H1 (cell line): ENCODE data around the gene NPR2. TPM values are rescaled to one million over a fixed set of nuclear protein-coding genes. Genes with fewer than 3 reads are reported as not detected.

ENCODE experiments used
- CTCF ChIA-PET: fragments of 300-600 bp; sonication (Branson Sonifier 250); formaldehyde crosslinking; loops from one replicate; lab custom pipeline; 2021; ENCODE audit not compliant: partially characterized antibody; lab: Charles Lee
- POLR2A ChIA-PET: fragments of 300-600 bp; sonication (Branson Sonifier 250); formaldehyde crosslinking; loops from one replicate; lab custom pipeline; 2021; ENCODE audit warnings: inconsistent platforms; ENCODE audit not compliant: partially characterized antibody; lab: Charles Lee
- DNase-seq, 2 experiments: peaks; one replicate each; pipeline versions ENCODE4 v3.0.0 to v3.0.0-alpha.2; 2010 to 2022; ENCODE audit warnings: low spot score in 2 of 2, low read depth in 1 of 2, mixed read lengths in 1 of 2
- FAIRE-seq: peaks from 2 replicates; lab custom pipeline; 2011; peaks lifted over from hg19 to GRCh38; lab: Jason Lieb, UNC
- H2AFZ ChIP-seq: 2 replicates; pipeline ENCODE4 v1.8.1; 2012; ENCODE audit warnings: low read length, inconsistent platforms
- H2AK5ac ChIP-seq: 2 replicates; pipeline ENCODE4 v1.6.1; 2013; ENCODE audit warnings: low read depth, low read length
- H2BK120ac ChIP-seq: replicated peaks from 2 replicates; pipeline ENCODE3; 2013; ENCODE audit warnings: low read depth, low read length, inconsistent platforms
- H2BK12ac ChIP-seq: 2 replicates; pipeline ENCODE4 v1.6.1; 2013; ENCODE audit warnings: low read depth, low read length
- H2BK15ac ChIP-seq: 2 replicates; pipeline ENCODE4 v1.6.1; 2013; ENCODE audit warnings: low read length
- H2BK20ac ChIP-seq: 2 replicates; pipeline ENCODE4 v1.6.1; 2013; ENCODE audit warnings: low read length
- H2BK5ac ChIP-seq: 2 replicates; pipeline ENCODE4 v1.6.1; 2013; ENCODE audit warnings: low read depth, low read length
- H3K14ac ChIP-seq: 2 replicates; pipeline ENCODE4 v1.6.1; 2013; ENCODE audit warnings: inconsistent platforms; ENCODE audit not compliant: insufficient read length
- H3K18ac ChIP-seq: 2 replicates; pipeline ENCODE4 v1.6.1; 2013; ENCODE audit warnings: low read length; ENCODE audit errors: extremely low read depth
- H3K23ac ChIP-seq: 2 replicates; pipeline ENCODE4 v1.6.1; 2013; ENCODE audit warnings: inconsistent platforms; ENCODE audit not compliant: insufficient read length
- H3K23me2 ChIP-seq: 2 replicates; pipeline ENCODE4 v1.6.1; 2013; ENCODE audit warnings: low read depth, low read length
- H3K27ac ChIP-seq: 2 replicates; pipeline ENCODE4 v1.6.1; 2011; ENCODE audit warnings: low read depth, low read length, inconsistent platforms
- H3K27me3 ChIP-seq, 4 experiments: replicated peaks in 1 of 4; 1 replicate in 1 of 4; 2 replicates in 3 of 4; pipeline versions ENCODE4 v1.6.1 to v1.8.1; 2011 to 2013; ENCODE audit warnings: low read length in 3 of 4, mild to moderate bottlenecking in 3 of 4, inconsistent platforms in 2 of 4, mixed read lengths in 2 of 4, moderate library complexity in 1 of 4; ENCODE audit not compliant: control insufficient read depth in 3 of 4, insufficient read depth in 3 of 4; ENCODE audit errors: extremely low read depth in 1 of 4
- H3K36me3 ChIP-seq, 4 experiments: 2 replicates each; pipeline versions ENCODE4 v1.6.1 to v1.8.1; 2011 to 2013; ENCODE audit warnings: mild to moderate bottlenecking in 4 of 4, low read length in 3 of 4, moderate library complexity in 2 of 4, control low read depth in 1 of 4, inconsistent platforms in 1 of 4; ENCODE audit not compliant: insufficient read depth in 4 of 4, control insufficient read depth in 2 of 4
- H3K4ac ChIP-seq: replicated peaks from 2 replicates; pipeline ENCODE3; 2013; ENCODE audit warnings: low read length, low read depth, mixed read lengths, inconsistent platforms; ENCODE audit not compliant: insufficient read length
- H3K4me1 ChIP-seq, 4 experiments: replicated peaks in 1 of 4; 1 replicate in 1 of 4; 2 replicates in 3 of 4; pipeline versions ENCODE4 v1.6.1 to v1.8.1; 2011 to 2013; ENCODE audit warnings: low read length in 3 of 4, inconsistent platforms in 2 of 4, mixed read lengths in 1 of 4; ENCODE audit not compliant: insufficient read depth in 4 of 4, control insufficient read depth in 3 of 4
- H3K4me2 ChIP-seq, 2 experiments: 2 replicates each; pipeline versions ENCODE4 v1.6.1 to v1.8.1; 2011 to 2013; ENCODE audit warnings: low read depth in 2 of 2, low read length in 2 of 2, control low read depth in 1 of 2, inconsistent platforms in 1 of 2, mild to moderate bottlenecking in 1 of 2; ENCODE audit not compliant: insufficient read depth in 1 of 2
- H3K4me3 ChIP-seq, 4 experiments: fragments of 200-600, 300-600 bp in 1 of 4; sonication (generic), shearing (Covaris generic), sonication (Bioruptor Twin) in 1 of 4; 2 replicates each; pipeline versions ENCODE4 v1.5.1 to v1.8.1; 2011 to 2016; ENCODE audit warnings: low read length in 4 of 4, low read depth in 3 of 4, control low read depth in 2 of 4, inconsistent platforms in 2 of 4, mild to moderate bottlenecking in 2 of 4, mixed read lengths in 1 of 4, moderate library complexity in 1 of 4; ENCODE audit not compliant: insufficient read depth in 2 of 4; ENCODE audit errors: extremely low read depth in 1 of 4
- H3K56ac ChIP-seq: replicated peaks from 2 replicates; pipeline ENCODE3; 2013; ENCODE audit warnings: low read depth, mild to moderate bottlenecking, mixed read lengths, low read length, inconsistent platforms; ENCODE audit not compliant: insufficient read length
- H3K79me1 ChIP-seq: 2 replicates; pipeline ENCODE4 v1.6.1; 2013; ENCODE audit warnings: low read depth, low read length, control low read depth
- H3K79me2 ChIP-seq, 2 experiments: 2 replicates each; pipeline versions ENCODE4 v1.6.1 to v1.8.1; 2012 to 2013; ENCODE audit warnings: low read length in 2 of 2, mild to moderate bottlenecking in 2 of 2, inconsistent platforms in 1 of 2; ENCODE audit not compliant: insufficient read depth in 2 of 2, control insufficient read depth in 1 of 2
- H3K9ac ChIP-seq, 4 experiments: replicated peaks in 1 of 4; 1 replicate in 1 of 4; 2 replicates in 3 of 4; pipeline versions ENCODE4 v1.6.1 to v1.8.1; 2011 to 2013; ENCODE audit warnings: low read depth in 3 of 4, low read length in 3 of 4, control low read depth in 2 of 4, mild to moderate bottlenecking in 2 of 4, moderate library complexity in 2 of 4, inconsistent platforms in 1 of 4; ENCODE audit errors: extremely low read depth in 1 of 4
- H3K9me3 ChIP-seq, 2 experiments: 2 replicates each; pipeline versions ENCODE4 v1.6.1 to v1.8.1; 2012 to 2013; ENCODE audit warnings: mild to moderate bottlenecking in 2 of 2, moderate library complexity in 2 of 2, control low read depth in 1 of 2, inconsistent platforms in 1 of 2, low read depth in 1 of 2, low read length in 1 of 2, mixed read lengths in 1 of 2; ENCODE audit not compliant: insufficient read depth in 2 of 2
- H4K20me1 ChIP-seq, 2 experiments: replicated peaks in 1 of 2; 2 replicates each; pipeline versions ENCODE3 to v1.8.1; 2011 to 2013; ENCODE audit warnings: inconsistent platforms in 2 of 2, low read length in 2 of 2, mild to moderate bottlenecking in 1 of 2; ENCODE audit not compliant: insufficient read depth in 2 of 2, control insufficient read depth in 1 of 2
- H4K5ac ChIP-seq: 2 replicates; pipeline ENCODE4 v1.6.1; 2013; ENCODE audit warnings: low read length, low read depth, mixed read lengths, inconsistent platforms; ENCODE audit not compliant: insufficient read length
- H4K8ac ChIP-seq: 2 replicates; pipeline ENCODE4 v1.8.0; 2013; ENCODE audit warnings: mild to moderate bottlenecking, moderate library complexity, low read length, inconsistent platforms; ENCODE audit not compliant: insufficient read depth; ENCODE audit errors: extremely low read depth
- H4K91ac ChIP-seq: replicated peaks from 2 replicates; pipeline ENCODE3; 2013; ENCODE audit warnings: low read length, mixed read lengths, inconsistent platforms; ENCODE audit not compliant: insufficient read length
- BACH1 ChIP-seq: IDR thresholded peaks from 2 replicates; pipeline ENCODE4 v1.6.1; 2012; ENCODE audit warnings: low read length, improper control_type of control experiment
- BCL11A ChIP-seq, 2 experiments: IDR thresholded peaks; one replicate each; pipeline ENCODE4 v1.6.1; 2011; ENCODE audit warnings: low read depth in 2 of 2, low read length in 2 of 2, mild to moderate bottlenecking in 2 of 2
- KDM1A ChIP-seq: fragments of 200-600, 300-600 bp; sonication (generic); IDR thresholded peaks from 2 replicates; pipeline ENCODE4 v1.7.1; 2016; ENCODE audit warnings: mild to moderate bottlenecking, low read length, borderline replicate concordance
- KDM4A ChIP-seq: IDR thresholded peaks from one replicate; pipeline ENCODE4 v1.7.1; 2012; ENCODE audit warnings: low read depth, mild to moderate bottlenecking, moderate library complexity, low read length, inconsistent platforms; ENCODE audit not compliant: severe bottlenecking
- MAFK ChIP-seq: IDR thresholded peaks from 2 replicates; pipeline ENCODE4 v1.6.1; 2012; ENCODE audit warnings: low read depth, mild to moderate bottlenecking, improper control_type of control experiment, low read length
- NANOG ChIP-seq: IDR thresholded peaks from 2 replicates; pipeline ENCODE4 v1.6.1; 2011; ENCODE audit warnings: low read length, low read depth, mild to moderate bottlenecking, inconsistent platforms; ENCODE audit not compliant: insufficient read depth, poor library complexity, severe bottlenecking
- POU5F1 ChIP-seq: IDR thresholded peaks from 2 replicates; pipeline ENCODE4 v1.6.1; 2011; ENCODE audit warnings: low read depth, mild to moderate bottlenecking, low read length, moderate library complexity
- SIN3A ChIP-seq, 2 experiments: IDR thresholded peaks in 1 of 2; conservative IDR thresholded peaks in 1 of 2; 2 replicates each; pipeline ENCODE4 v1.6.1; 2011 to 2012; ENCODE audit warnings: low read length in 2 of 2, improper control_type of control experiment in 1 of 2, low read depth in 1 of 2, mild to moderate bottlenecking in 1 of 2
- TAF1 ChIP-seq: IDR thresholded peaks from 2 replicates; pipeline ENCODE4 v1.6.1; 2011; ENCODE audit warnings: mild to moderate bottlenecking, low read depth, low read length
- TBP ChIP-seq: IDR thresholded peaks from 2 replicates; pipeline ENCODE4 v1.6.1; 2011; ENCODE audit warnings: low read depth, low read length, improper control_type of control experiment
- WGBS, 2 experiments: shearing (Covaris generic) in 1 of 2; methylation state at CpG; one replicate each; pipeline versions ENCODE4 v1.1.6 to v1.1.7; 2013 to 2015; ENCODE audit warnings: low lambda C conversion rate in 2 of 2, mixed read lengths in 2 of 2, inconsistent platforms in 1 of 2, low coverage in 1 of 2, missing lambda C conversion rate in 1 of 2; ENCODE audit not compliant: insufficient replicate concordance in 2 of 2, insufficient coverage in 1 of 2, insufficient read length in 1 of 2; ENCODE audit errors: extremely low coverage in 1 of 2, missing lambda C conversion rate in 1 of 2; 5-methylcytosine and 5-hydroxymethylcytosine counted together
- polyA plus RNA-seq, 7 experiments: library from polyadenylated mRNA; depleted of rRNA in 3 of 7; stranded (reverse) in 5 of 7; unstranded in 2 of 7; fragments of >200 nt in 5 of 7; fragments of 200-250 nt in 2 of 7; gene quantifications; 1 replicate in 5 of 7; 2 replicates in 1 of 7; 4 replicates in 1 of 7; pipeline versions ENCODE4 v1.2.1 to v1.2.3, GENCODE V29; 2011 to 2013; ENCODE audit warnings: missing spikeins in 2 of 7, mixed read lengths in 2 of 7
- total RNA-seq: library from RNA; stranded (reverse); fragmentation: NEBNext Ultra II Directional; extraction: Animal tissue kit (Norgen Biotek cat#: 25700); gene quantifications from 2 replicates; pipeline ENCODE4 v1.2.1, GENCODE V29; 2021

NPR2 gene
- total and polyA plus RNA-seq, 2 of the 8 experiments (the other 6 are each of a cell fraction or from before 2014, with no cell fraction given): 11.0 to 17.0 TPM

DNA sequence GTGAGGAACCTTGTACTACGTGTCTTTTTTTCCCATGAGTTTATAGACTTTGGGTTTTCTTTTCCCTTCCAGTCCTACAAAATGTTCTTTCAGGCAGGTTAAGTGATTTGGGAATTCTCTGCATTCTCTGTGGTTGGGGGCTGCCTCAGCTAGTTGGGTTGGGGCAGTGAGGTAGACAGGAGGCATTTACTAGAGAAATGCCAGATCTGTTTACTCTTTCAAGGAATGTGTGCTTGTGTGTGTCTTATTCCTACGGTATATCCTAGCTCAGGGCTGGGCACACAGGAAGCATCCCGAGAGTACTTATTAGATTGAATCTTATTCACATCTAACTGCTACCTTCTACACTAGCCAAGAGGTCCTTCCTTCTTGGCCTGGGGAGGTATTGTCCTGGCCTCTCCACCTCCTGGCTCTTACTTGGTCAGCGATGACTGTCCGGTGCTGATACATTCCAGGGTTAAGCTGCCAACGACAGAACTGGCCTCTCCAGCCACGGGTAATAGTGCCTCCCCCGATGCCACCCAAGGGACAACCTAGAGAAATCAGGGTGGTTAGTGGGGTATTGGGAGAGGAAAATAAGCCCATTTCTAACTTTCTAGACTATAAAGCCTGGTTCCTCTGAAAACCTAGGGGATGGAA is 47.4 kb upstream of the NPR2 start:
- Histone ChIP-seq H3K9me3 (no peaks in the 10 kb centered on the region), H3K27me3 (no peaks in the 10 kb centered on the region), H4K8ac (no peak overlapping the region), H4K20me1 (peaks cover 15 to 38% of the 10 kb centered on the region in 2 experiments), H2BK15ac (no peak overlapping the region), H3K23me2 (peaks cover 7% of the 10 kb centered on the region), H3K18ac (no peak overlapping the region), H4K5ac (no peak overlapping the region), H2AFZ (no peak overlapping the region), H3K23ac (no peak overlapping the region), H3K36me3 (peaks cover 17 to 54% (median 44%) of the 10 kb centered on the region in 4 experiments; a peak in 7 of 8 replicates)
- CTCF ChIA-PET: interaction anchor here (0.7 to 7.2 kb wide), 9 partner anchors 8 to 83 kb away, joined by 3 to 87 read pairs (median 4); partner anchors contain the start of genes CREB3 and TLN1
- FAIRE-seq: no peak
- TF ChIP-seq NANOG (no peak), TAF1 (no peak), KDM4A (no peak), SIN3A (conservative IDR thresholded peaks at IDR 0.05 in 1 of 2, IDR thresholded peaks at IDR 0.05 in 1 of 2; ENCODE audit: low read depth in 1 of 2, low read length in 2 of 2) (no peak), KDM1A (no peak), BACH1 (no peak), POU5F1 (no peak), MAFK (no peak), BCL11A (IDR thresholded peaks at IDR 0.05; ENCODE audit: low read depth in 2 of 2, low read length in 2 of 2) (no peak), TBP (no peak)
- TF ChIP-seq, all 59 proteins: peak for 0
- Histone ChIP-seq H3K27ac (no peak overlapping the region), H2BK12ac (no peak overlapping the region), H3K14ac (no peak overlapping the region), H2AK5ac (no peak overlapping the region), H3K4ac (no peak overlapping the region), H2BK120ac (no peak overlapping the region), H3K4me1 (peaks cover 0 to 13% (median 3%) of the 10 kb centered on the region in 4 experiments; a peak in 4 of 7 replicates), H4K91ac (no peak overlapping the region), H2BK20ac (no peak overlapping the region), H3K9ac (no peak overlapping the region), H3K79me1 (peaks cover 11% of the 10 kb centered on the region; the same call in 1 of the 2 replicates), H3K4me2 (no peak overlapping the region), H3K56ac (no peak overlapping the region), H3K4me3 (no peak overlapping the region), H2BK5ac (no peak overlapping the region), H3K79me2 (peaks cover 21 to 39% of the 10 kb centered on the region in 2 experiments)
- no peak for DNase-seq
- POLR2A ChIA-PET: interaction anchor here (0.9 to 7.0 kb wide), 4 partner anchors 12 to 50 kb away, joined by 3 to 59 read pairs (median 3); partner anchors contain the start of genes CREB3 and TLN1
- WGBS, 2 experiments: 97% methylated on average over 8 of the region's 8 CpGs; no CpG with 5 or more reads in 1 of the 2 experiments
